Measurements from ENCODE around the gene LRRK1.

Gene LRRK1

GRCh38 chr15:101029971-101030661 is 111.0 kb downstream of the LRRK1 start:
- no peak for TF ChIP-seq CTCF (IDR thresholded peaks at IDR 0.05; ENCODE audit: extremely low read depth, missing control alignments)
- no peak for DNase-seq (ENCODE audit: low spot score)

GRCh38 chr15:101031213-101031612 is 112.1 kb downstream of the LRRK1 start:
- no peak for DNase-seq (ENCODE audit: low spot score)
- TF ChIP-seq CTCF (IDR thresholded peaks at IDR 0.05; ENCODE audit: extremely low read depth, missing control alignments), result no peak

- DNase-seq (ENCODE audit: low spot score), result no peak
- no peak for TF ChIP-seq CTCF (IDR thresholded peaks at IDR 0.05; ENCODE audit: extremely low read depth, missing control alignments)
Observed at GRCh38 chr15:101033801-101034200, 114.6 kb downstream of the LRRK1 start.

- TF ChIP-seq CTCF (IDR thresholded peaks at IDR 0.05; ENCODE audit: extremely low read depth, missing control alignments), result no peak
- DNase-seq (ENCODE audit: low spot score), result no peak
Observed at GRCh38 chr15:101035611-101036010, 116.5 kb downstream of the LRRK1 start.

GRCh38 chr15:101036189-101036588 is 117.0 kb downstream of the LRRK1 start:
- no peak for DNase-seq (ENCODE audit: low spot score)
- TF ChIP-seq CTCF (IDR thresholded peaks at IDR 0.05; ENCODE audit: extremely low read depth, missing control alignments), result no peak

GRCh38 chr15:101037090-101037830 is 118.1 kb downstream of the LRRK1 start:
- no peak for DNase-seq (ENCODE audit: low spot score)
- no peak for TF ChIP-seq CTCF (IDR thresholded peaks at IDR 0.05; ENCODE audit: extremely low read depth, missing control alignments)

GRCh38 chr15:101038327-101039003 is 119.3 kb downstream of the LRRK1 start:
- TF ChIP-seq CTCF (IDR thresholded peaks at IDR 0.05; ENCODE audit: extremely low read depth, missing control alignments), result no peak
- no peak for DNase-seq (ENCODE audit: low spot score)
